Fibroblast of villous mesenchyme (primary cell): ENCODE results near the gene CAMSAP3. TPM values are rescaled to one million over a fixed set of nuclear protein-coding genes. Genes with fewer than 3 reads are reported as not detected.

Source experiments
- DNase-seq: peaks from one replicate; pipeline ENCODE4 v3.0.0-alpha.2; 2010; ENCODE audit warnings: low read depth
- H3K4me3 ChIP-seq: 2 replicates; pipeline ENCODE4 v1.5.1; 2011; ENCODE audit warnings: low read depth, mild to moderate bottlenecking, low read length
- CTCF ChIP-seq: IDR thresholded peaks from 2 replicates; pipeline ENCODE4 v1.5.1; 2012; ENCODE audit warnings: low read depth, mild to moderate bottlenecking, low read length; ENCODE audit not compliant: insufficient read depth
- total RNA-seq: library from RNA; depleted of rRNA; stranded (reverse); fragments of >200 nt; gene quantifications from 2 replicates; pipeline ENCODE4 v1.2.3, GENCODE V29; 2012

The CAMSAP3 gene
- total RNA-seq, 1 donor = not detected

- peak overlapping the region; percentile 33 for H3K4me3 ChIP-seq
- DNase-seq = peak; percentile 88
- TF ChIP-seq CTCF = peak; percentile 88
Measured at GRCh38 chr19:7652061-7652641, 56.5 kb downstream of the CAMSAP3 start.

GRCh38 chr19:7654401-7654800 is 58.7 kb downstream of the CAMSAP3 start:
- no peak overlapping the region for H3K4me3 ChIP-seq
- no peak for TF ChIP-seq CTCF
- no peak for DNase-seq

GRCh38 chr19:7655581-7655980 is 59.9 kb downstream of the CAMSAP3 start:
- no peak for DNase-seq

GRCh38 chr19:7657131-7657751 is 61.6 kb downstream of the CAMSAP3 start:
- DNase-seq = peak; percentile 58
- no peak overlapping the region for H3K4me3 ChIP-seq
- TF ChIP-seq CTCF = no peak

More at GRCh38 chr19:7655581-7655980, 59.9 kb downstream of the CAMSAP3 start:
- TF ChIP-seq CTCF = no peak
- no peak overlapping the region for H3K4me3 ChIP-seq

GRCh38 chr19:7658219-7658686 is 62.6 kb downstream of the CAMSAP3 start:
- H3K4me3 ChIP-seq = no peak overlapping the region
- no peak for DNase-seq
- TF ChIP-seq CTCF = no peak

GRCh38 chr19:7661744-7662538 is 66.3 kb downstream of the CAMSAP3 start:
- no peak for DNase-seq
- no peak for TF ChIP-seq CTCF
- H3K4me3 ChIP-seq = no peak overlapping the region
